OCI-LY1 (cell line): ENCODE measurements around the gene ANTKMT.

Experiments used
- CTCF ChIP-seq: fragments of 200-600 bp; sonication (generic), shearing (Covaris generic); IDR thresholded peaks from 2 replicates; pipeline ENCODE4 v1.5.1; 2017; ENCODE audit warnings: mild to moderate bottlenecking, antibody characterized with exemption, low read length, moderate library complexity, mixed read lengths
- EZH2 ChIP-seq: fragments of 200-600 bp; sonication (generic), shearing (Covaris generic); IDR thresholded peaks from 2 replicates; pipeline ENCODE4 v1.8.0; 2017; ENCODE audit warnings: borderline replicate concordance, mixed run types, mild to moderate bottlenecking, antibody characterized with exemption, low read length, moderate library complexity, mixed read lengths

GRCh38 chr16:678858-679813 lies 41.8 kb upstream of the ANTKMT start:
- no peak for TF ChIP-seq CTCF
- TF ChIP-seq EZH2, result no peak
